Colon (tissue), 2 donors: ENCODE results near the gene TRAF7.

ENCODE experiments used
- FAIRE-seq: peaks from 2 replicates; lab custom pipeline; 2012; peaks lifted over from hg19 to GRCh38; lab: Jason Lieb, UNC
- donor health status: control.
- donor health status: control.

Gene TRAF7

DNA sequence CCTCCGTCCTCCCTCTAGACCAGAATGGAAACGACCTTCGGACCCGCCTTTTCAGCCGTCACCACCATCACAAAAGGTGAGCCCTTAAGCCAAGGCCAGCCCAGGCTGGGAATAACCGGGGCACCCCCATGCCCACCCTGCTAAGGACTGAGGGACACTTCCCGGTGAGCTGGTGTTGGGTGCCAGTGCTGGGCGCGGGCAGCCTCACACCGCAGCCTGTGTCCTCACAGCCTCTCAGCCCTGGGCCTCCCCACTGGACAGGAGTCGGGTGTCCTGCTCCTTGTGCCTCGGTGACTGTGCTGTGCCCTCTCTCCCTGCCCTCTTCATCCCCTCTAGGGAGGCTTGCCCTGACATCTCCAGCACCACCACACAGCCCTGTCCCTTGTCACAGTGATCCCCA, 10.3 kb downstream of the TRAF7 start:
- FAIRE-seq: no peak

DNA sequence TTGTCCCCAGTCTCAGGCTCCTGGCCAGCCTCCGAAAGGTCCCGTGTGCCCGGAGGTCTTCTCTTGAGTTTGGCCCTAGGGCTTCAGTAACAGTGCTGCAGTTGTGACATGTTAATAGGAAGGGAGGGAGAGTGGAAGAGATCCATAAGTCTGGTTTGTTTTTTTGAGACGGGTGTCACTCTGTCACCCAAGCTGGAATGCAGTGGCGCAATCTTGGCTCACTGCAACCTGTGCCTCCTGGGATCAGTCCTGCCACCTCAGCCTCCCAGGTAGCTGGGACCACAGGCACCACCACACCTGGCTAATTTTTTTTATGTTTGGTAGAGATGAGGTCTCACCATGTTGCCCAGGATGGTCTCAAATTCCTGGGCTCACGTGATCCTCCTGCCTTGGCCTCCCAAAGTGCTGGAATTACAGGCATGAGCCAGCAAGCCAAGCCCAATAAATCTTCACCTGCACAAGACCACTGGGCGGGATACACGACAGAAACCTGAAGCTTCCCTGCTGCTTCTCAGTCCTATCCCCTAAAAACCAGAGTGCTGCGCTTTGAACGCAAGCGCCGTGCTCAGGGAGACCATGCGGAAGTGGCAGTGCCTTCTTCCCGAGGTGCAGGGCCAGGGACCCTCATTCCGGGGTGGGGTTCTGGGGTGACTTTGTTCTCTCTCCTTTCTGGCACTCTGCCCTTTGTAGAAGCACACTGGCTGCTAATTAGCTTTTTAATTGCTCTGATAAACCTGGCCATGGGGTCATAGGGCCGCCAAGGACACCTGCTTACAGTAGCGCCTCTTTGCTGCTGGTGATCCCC, 10.9 kb downstream of the TRAF7 start:
- FAIRE-seq: no peak

DNA sequence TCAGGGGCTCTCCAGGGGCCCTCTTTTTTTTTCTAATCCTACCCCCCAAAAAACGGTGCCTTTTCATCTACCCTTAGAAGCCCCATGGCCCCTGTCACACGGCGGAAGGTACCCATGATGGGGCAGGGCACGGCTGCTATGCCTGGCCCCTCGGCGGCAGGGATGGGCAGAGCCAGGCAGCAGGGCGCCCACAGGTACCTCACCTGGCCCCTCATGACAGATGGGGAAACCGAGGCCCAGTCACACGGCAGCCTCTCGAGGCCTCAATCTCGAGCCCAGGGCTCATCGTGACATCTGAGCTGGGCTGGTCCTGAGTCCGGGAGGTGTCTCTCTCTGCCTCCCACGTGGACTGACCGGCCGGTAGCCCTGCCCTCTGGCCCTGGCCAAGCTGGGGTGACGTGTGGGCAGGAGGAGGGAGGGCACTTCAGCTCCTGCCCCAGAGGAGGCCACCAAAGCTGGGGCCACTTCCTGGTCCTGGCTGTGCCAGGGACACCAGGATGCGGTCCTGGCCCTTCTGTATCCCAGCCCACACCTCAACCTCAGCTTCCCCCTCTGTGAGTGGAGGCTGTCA, 11.6 kb downstream of the TRAF7 start:
- FAIRE-seq: no peak

DNA sequence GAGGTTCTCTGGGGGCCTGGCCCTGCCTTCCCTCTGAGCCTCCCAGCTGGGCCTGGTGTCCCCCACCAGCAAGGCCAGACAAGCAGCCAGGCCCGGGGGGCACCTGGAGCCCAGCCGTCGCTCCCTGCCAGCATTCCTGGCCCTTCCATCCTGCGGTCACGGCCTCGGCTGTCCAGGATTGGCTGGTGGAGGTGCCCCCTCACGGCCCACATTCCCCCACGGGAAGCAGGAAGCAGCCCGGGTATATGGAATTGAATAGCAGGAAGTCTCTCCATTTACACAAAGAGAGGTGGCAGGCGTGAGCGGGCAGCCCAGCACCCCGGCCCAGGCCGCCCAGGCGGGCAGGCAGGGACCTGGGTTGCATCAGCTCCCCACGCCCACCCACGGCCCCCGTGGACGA, 14.5 kb downstream of the TRAF7 start:
- FAIRE-seq: no peak

DNA sequence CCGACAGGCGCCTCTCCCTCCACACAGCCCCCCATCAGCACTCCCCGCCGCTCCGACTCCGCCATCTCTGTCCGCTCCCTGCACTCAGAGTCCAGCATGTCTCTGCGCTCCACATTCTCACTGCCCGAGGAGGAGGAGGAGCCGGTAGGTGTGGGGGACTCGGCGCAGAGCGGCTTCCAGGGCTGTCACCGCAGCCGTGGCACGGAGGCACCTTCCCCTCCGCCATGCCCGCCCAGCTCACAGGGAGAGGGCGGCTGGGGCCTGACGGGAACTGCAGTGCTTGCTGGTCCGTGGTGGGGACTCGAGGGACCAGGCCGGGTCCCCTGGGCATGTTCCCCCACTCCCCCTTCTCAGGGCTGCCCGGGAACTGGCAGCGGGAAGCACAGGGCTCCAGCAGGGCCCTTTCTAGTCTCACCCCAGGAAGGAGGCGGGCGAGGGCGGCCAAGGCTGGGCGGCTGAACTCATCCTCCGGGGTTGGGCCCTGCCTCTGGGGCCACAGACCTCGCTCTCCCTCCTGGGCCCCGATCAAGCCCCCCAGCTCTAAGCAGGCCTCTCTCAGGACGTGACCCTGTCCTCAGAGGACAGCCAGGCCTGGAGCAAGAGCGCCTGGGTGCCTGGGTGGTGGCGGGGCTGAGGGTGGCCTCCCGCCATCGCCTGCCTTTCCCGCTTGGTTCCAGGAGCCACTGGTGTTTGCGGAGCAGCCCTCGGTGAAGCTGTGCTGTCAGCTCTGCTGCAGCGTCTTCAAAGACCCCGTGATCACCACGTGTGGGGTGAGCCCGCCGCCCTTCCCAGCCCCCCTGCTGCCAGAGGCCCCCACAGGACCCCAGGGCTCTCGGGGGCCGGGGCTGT, 15.2 kb downstream of the TRAF7 start:
- no peak for FAIRE-seq

DNA sequence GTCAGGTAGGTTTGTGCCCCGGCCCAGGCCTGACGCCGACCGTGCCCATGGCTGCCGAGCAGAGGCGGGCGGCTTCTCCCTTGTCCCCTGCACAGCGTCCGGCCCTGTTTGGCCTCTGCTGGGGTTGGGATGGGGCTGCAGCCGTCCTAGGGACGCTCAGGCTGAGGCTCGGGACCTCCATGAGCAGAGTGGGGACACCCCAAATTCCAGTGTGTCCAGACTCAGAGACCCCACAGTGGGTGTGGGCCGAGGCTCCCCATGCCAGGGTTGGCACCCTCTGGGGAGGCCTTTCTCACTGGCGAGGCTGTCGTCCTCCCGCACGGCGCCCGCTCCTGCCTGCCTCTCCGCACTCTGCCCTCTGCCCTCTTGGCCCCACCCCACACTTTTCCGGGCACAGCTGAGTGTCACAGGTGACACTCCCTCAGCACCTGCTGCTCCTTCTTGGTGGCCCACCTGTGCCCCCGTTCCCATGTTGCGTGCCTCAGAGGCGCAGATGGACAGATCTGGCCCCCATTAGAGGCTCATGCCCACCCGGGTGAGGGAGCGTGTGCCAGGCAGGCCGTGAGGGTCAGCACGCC, 16.1 kb downstream of the TRAF7 start:
- FAIRE-seq: no peak

DNA sequence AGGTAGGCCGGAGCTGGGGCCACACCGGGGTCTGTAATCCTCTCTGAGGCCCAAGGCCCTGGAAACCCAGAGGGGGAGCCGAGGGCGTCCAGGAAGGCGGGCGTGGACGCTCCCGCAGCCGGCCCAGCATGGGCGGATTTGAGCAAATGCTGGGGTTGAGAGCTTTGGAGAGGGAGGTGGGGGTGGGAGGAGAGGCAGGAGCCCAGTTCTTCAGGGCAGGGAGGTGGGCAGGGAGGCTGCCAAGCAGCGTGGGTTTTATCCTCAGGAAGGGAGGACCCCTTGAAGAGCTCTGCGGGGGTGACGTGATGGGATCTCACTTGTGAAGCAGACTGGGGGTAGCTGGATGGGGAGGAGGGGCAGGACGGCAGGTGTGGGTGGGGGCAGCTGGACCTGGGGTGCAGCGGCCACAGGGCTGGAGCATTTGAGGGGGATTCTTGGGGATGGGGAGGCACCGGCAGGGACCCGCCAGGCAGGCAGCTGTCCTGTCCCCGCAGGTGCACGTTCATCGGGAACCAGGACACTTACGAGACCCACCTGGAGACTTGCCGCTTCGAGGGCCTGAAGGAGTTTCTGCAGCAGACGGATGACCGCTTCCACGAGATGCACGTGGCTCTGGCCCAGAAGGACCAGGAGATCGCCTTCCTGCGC, 17.2 kb downstream of the TRAF7 start:
- no peak for FAIRE-seq

DNA sequence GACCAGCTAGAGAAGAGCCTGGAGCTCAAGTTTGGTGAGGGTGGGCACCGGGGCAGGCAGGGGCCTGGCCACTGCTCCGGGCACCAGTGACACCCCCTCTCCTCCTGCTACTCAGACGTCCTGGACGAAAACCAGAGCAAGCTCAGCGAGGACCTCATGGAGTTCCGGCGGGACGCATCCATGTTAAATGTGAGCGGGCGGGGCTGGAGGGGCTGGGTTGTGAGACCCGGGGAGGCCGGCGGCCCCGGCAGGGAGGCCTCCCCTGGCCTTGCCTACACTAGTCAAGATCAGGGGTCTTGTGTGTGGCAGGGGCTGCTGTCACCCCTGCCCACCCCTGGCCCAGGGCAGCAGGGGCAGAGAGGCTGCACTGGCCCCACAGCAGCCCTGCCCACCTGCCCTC, 17.8 kb downstream of the TRAF7 start:
- FAIRE-seq: no peak

DNA sequence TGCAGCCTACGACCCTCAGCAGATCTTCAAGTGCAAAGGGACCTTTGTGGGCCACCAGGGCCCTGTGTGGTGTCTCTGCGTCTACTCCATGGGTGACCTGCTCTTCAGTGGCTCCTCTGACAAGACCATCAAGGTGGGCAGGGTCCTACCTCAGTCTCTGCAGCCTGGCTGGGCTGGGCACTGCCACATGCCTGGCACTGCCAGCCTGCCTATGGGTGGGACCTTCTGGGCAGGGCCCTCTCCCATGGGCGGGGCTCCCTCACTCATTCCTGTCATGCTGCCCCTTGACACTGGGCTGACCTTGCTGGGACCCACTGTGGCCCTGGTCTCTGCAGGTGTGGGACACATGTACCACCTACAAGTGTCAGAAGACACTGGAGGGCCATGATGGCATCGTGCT, 18.3 kb downstream of the TRAF7 start:
- no peak for FAIRE-seq

DNA sequence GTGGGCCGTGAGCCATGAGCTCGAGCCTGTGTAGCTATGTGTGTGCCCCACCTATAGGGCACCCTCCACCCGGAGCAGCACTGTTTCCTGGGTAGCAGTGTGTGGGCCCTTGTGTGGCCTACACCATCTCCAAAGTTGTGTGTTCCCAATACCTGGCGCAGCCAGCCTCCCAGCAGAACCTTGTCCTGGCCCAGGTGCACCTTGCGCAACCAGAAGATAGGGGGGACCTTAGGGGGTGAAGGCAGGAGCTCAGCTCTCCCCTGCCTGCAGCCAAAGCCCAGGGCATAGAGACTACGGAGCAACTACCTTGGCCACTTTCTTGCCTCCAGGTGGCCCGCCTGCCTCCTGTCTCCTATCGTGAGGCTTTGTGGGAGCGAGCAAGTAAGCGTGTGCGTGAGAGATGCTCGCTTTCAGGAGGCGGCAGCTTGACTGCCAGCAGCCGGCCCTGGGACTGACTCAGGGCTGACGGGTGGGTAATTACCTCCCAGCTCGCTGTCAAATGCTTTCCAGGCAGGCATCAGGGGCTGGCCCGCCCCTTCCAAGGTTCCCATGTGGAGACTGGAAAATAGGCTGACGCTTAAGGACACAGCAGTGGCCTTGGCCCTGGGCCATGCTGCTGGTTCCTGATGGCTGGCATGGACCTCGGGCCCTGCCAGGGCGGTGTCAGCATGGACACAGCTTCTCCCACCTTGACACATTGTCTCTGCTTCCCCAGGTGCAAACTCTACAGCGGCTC, 19.0 kb downstream of the TRAF7 start:
- no peak for FAIRE-seq

DNA sequence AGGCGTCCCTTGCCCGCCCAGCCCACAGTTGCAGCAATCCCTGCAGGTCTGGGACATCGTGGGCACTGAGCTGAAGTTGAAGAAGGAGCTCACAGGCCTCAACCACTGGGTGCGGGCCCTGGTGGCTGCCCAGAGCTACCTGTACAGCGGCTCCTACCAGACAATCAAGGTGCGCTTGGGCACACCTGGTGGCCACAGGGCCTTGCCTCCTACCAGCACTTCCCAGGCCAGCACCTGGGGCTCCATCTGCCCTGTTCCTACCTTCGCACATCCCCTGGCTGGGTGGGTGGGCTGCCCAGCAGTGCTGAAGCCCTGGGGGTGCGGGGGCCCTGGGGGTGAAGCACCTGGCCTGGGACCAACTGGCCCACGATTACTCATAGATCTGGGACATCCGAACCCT, 19.9 kb downstream of the TRAF7 start:
- FAIRE-seq: no peak

DNA sequence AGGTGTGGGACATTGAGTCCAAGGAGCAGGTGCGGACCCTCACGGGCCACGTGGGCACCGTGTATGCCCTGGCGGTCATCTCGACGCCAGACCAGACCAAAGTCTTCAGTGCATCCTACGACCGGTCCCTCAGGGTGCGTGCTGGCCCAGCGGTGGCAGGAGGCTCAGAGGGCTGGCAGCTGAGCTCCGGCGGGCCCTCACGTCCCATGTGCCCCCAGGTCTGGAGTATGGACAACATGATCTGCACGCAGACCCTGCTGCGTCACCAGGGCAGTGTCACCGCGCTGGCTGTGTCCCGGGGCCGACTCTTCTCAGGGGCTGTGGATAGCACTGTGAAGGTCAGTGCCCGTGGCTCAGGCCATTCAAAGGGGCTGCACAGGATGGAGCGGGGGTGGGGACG, 20.5 kb downstream of the TRAF7 start:
- no peak for FAIRE-seq

DNA sequence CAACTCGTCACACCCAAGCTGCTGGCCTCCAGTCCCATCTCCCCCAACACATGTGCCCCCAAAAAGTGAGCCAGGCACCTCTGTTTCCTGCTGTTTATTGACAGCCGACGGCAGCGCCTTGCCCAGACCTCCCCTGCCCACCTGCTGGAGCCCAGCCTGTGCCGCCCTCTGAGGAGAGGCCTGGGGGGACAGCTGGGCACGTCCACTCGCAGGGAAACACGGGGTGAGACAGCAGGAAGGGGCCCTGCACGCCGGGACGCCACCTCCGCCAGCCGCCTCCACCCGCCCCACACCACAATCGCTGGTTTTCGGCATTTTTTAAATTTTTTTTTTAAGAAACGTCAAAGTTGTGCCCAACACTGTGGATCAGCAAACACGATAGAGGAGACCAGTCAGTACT, 21.5 kb downstream of the TRAF7 start:
- no peak for FAIRE-seq

DNA sequence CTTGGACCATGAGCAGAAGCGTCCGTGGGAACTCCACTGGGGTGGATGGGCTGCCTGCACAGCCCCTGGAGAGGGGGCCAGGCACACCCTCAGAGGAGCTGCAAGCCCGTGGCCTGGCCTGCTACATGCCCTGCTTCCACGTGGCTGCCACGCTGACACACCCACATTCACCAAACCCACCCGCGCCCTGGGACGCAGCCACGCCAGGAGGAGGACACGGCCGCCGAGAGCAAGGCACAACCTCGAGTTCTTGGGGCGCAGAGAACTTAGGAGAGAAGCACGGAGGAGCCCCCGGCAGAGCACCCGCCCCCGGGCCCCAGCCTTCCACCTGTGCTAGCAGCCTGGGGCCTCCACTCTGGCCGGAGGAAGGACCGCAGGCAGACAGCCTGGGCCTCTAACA, 22.0 kb downstream of the TRAF7 start:
- no peak for FAIRE-seq

DNA sequence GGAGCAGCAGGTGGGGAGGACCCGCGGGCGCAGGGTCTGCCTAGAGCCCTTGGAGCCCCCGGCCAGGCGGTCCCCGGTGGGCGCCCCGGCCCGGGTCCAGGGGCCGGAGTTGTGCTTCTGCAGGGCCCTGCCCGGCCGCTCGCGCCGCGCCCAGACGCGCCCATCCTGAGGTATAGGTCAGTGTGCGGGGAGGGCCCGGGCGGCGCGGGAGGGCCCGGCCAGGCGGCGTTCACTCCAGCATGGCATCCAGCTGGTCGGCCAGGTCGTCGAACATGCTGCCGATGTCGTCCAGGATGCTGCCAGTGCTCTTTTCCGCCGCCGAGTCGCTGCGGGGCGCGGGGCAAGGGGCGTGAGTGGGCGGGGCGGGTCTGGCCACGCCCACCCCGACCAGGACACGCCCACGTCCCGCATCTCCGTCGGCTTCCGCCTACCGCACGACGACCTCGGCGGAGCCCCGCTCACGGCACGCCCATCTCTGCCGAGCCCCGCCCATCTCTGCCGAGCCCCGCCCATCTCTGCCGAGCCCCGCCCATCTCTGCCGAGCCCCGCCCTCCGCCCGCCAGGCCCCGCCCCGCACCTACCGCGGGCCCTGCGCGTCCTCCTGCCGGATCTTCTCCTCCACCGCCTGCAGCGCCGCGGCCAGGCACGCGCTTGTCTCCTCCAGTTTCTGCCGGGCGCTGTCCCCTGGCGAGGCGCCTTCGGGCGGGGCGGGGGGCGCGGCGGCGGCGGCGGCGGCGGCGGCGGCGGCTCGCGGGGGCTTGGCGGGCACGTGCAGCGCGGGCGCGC, 22.9 kb downstream of the TRAF7 start:
- no peak for FAIRE-seq

DNA sequence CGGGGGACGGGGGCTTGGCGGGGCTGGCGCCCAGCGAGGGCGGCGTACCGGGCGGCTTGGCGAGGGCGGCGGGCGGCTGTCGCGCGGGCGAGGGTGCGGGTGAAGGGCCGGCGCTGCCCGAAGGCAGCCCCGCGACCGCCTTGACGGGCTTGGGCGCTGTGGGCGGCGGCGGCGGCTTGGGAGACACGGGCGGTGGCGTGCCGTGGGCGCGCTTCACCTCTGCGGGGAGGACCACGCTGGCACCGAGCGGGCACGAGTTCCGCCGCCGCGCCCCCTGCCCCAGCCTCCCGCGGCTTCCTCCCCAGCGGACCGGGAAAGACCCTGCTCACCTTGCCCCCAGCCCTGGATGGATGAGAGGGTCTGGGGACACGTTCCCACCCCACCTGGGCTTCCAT, 23.5 kb downstream of the TRAF7 start:
- FAIRE-seq: no peak

DNA sequence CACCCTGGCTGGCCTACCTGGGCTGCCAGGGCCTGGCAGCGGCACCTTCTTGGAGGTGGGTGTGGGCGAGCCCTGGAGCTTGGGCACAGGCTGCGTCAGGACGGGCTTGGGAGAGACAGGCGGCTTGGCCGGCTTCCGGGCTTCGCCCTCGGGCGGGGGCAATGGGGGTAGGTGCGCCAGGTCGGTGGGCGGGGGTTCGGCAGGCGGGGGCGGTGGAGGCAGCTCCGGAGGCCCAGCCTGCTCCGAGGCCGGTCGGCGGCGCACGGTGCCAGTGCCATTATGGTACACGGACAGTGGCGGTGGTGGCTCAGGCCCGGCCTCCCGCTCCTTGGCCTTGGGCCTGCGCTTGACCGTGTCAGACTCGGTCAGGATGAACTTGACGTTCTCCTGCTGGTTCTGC, 24.0 kb downstream of the TRAF7 start:
- FAIRE-seq: no peak

DNA sequence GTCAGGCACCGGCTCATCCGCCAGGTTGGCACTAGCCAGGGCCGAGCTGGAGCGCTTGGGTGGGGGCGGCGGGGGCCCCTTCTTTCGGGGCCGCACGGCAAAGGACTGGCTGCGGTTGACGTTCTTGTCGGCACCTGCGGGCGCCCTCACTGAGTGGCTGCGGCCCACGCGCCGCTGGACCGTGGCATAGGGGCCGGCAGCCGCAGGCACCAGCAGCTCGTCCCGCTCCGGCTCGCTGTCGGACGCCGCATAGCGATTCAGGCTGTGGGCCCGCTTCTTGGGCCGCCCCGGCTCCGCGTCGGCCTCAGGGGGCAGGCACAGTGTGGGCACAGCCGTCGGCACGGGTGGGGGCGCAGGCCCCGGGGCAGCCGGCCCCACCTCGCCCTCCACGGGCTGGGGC, 24.9 kb downstream of the TRAF7 start:
- no peak for FAIRE-seq

DNA sequence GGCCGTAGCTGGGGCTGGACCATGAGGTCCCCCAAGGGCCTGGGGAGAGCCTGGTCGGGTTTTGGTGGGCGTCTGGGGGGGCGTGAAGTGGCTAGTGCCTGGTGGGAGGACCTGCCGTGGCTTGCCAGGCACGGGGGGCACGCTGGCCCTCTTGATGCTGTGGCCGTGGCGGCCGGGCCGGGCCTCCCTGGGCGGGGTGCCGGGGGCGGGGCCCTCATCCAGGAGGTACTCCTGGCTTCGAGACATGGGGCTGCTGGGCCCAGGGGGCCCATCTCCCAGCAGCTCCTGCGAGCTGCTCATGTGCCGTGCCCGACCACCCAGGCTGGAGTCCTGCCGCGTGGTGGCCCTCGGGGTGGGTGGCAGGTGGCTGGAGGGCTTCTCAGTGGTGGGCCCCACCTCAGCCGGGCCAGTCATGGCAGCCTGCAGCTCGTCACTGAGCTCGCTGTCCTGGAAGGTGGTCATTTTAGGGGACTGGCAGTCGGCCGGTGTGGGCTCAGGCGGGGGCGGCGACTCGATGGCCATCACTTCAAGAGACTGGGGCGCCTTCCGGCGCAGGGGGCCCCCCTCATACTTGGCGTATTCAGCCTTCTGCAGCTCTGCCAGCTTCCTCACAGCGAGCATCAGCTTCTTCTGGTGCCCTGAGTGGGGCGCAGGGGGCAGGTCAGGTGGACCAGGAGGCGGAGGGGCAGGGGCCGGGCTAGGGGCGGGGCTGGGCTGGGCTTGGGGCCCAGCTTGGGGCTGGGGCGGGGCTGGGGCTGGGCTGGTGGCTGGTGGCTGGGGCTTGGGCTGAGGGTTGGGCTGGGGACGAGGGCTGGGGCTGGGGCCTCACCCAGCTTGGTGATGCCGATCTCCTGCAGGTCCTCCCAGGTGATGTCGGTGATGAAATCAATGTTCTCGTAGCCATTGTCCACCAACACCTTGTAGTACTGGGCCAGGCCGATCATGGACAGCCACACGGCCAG, 25.7 kb downstream of the TRAF7 start:
- no peak for FAIRE-seq

DNA sequence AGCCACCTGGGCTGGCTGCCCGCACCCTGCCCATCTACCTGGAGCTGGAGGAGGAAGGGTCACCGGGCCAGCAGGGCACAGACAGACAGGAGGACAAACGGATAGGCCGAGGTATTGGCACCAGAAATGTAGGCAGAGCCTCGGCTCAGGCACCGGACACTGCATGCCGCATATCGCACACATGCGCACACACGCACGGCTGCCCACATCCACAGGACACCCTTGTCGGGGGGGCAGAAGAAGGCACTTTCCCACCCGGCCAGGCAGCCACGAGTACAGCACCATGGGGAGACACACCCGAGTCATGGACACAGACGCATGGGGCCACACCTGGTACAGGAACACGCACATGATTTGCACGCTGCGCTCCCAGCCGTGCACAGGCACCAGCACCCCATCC, 26.4 kb downstream of the TRAF7 start:
- no peak for FAIRE-seq
